Karpas-422 (cell line): ENCODE results near the gene CCDC120. TPM values are rescaled to one million over a fixed set of nuclear protein-coding genes. Genes with fewer than 3 reads are reported as not detected.

Experiments
- DNase-seq: peaks from one replicate; pipeline ENCODE4 v3.0.0-alpha.2; 2015
- H2AFZ ChIP-seq: fragments of 200-600 bp; sonication (generic); 2 replicates; pipeline ENCODE4 v1.6.1; 2014; ENCODE audit warnings: antibody characterized with exemption, low read length, mixed read lengths
- H3K27ac ChIP-seq: fragments of 200-600 bp; sonication (generic); 2 replicates; pipeline ENCODE4 v1.5.1; 2014; ENCODE audit warnings: mild to moderate bottlenecking, low read length, moderate library complexity
- H3K27me3 ChIP-seq: fragments of 200-600 bp; sonication (generic); 2 replicates; pipeline ENCODE4 v1.6.1; 2014; ENCODE audit warnings: low read length, mixed read lengths
- H3K36me3 ChIP-seq: fragments of 200-600 bp; sonication (generic); 2 replicates; pipeline ENCODE4 v1.6.1; 2014; ENCODE audit warnings: low read length, mixed read lengths; ENCODE audit not compliant: insufficient read depth
- H3K4me1 ChIP-seq: fragments of 200-600 bp; sonication (generic); 2 replicates; pipeline ENCODE4 v1.6.1; 2014; ENCODE audit warnings: mild to moderate bottlenecking, low read length, mixed read lengths
- H3K4me2 ChIP-seq: fragments of 200-600 bp; sonication (generic); 2 replicates; pipeline ENCODE4 v1.6.1; 2014; ENCODE audit warnings: low read length, low read depth, mild to moderate bottlenecking; ENCODE audit not compliant: poor library complexity, severe bottlenecking
- H3K4me3 ChIP-seq: fragments of 200-600 bp; sonication (generic); 2 replicates; pipeline ENCODE4 v1.5.1; 2014; ENCODE audit warnings: mild to moderate bottlenecking, antibody characterized with exemption, low read length, mixed read lengths
- H3K79me2 ChIP-seq: fragments of 200-600 bp; sonication (generic); 2 replicates; pipeline ENCODE4 v1.6.1; 2014; ENCODE audit warnings: mild to moderate bottlenecking, low read length, mixed read lengths
- H3K9ac ChIP-seq: fragments of 200-600 bp; sonication (generic); 2 replicates; pipeline ENCODE4 v1.6.0; 2014; ENCODE audit warnings: low read length
- H3K9me2 ChIP-seq: fragments of 200-600 bp; sonication (generic), shearing (Covaris generic); replicated peaks from 2 replicates; pipeline ENCODE4 v1.6.0; 2014; ENCODE audit warnings: mild to moderate bottlenecking, low read length, moderate library complexity; ENCODE audit not compliant: insufficient read depth
- H3K9me3 ChIP-seq: fragments of 300-700, 200-600 bp; sonication (generic); 2 replicates; pipeline ENCODE4 v1.6.1; 2014; ENCODE audit warnings: low read length, mixed read lengths
- H4K20me1 ChIP-seq: fragments of 200-600 bp; sonication (generic); 2 replicates; pipeline ENCODE4 v1.6.1; 2014; ENCODE audit warnings: mild to moderate bottlenecking, antibody characterized with exemption, low read length, low read depth; ENCODE audit not compliant: insufficient read depth
- total RNA-seq: library from RNA; depleted of rRNA; stranded (reverse); fragments of >200 nt; shearing (Covaris generic); gene quantifications from 2 replicates; pipeline ENCODE4 v1.2.3, GENCODE V29; 2014; ENCODE audit warnings: low replicate concordance

CCDC120 gene
- total RNA-seq, 1 experiment from 2014 or later = not detected

DNA sequence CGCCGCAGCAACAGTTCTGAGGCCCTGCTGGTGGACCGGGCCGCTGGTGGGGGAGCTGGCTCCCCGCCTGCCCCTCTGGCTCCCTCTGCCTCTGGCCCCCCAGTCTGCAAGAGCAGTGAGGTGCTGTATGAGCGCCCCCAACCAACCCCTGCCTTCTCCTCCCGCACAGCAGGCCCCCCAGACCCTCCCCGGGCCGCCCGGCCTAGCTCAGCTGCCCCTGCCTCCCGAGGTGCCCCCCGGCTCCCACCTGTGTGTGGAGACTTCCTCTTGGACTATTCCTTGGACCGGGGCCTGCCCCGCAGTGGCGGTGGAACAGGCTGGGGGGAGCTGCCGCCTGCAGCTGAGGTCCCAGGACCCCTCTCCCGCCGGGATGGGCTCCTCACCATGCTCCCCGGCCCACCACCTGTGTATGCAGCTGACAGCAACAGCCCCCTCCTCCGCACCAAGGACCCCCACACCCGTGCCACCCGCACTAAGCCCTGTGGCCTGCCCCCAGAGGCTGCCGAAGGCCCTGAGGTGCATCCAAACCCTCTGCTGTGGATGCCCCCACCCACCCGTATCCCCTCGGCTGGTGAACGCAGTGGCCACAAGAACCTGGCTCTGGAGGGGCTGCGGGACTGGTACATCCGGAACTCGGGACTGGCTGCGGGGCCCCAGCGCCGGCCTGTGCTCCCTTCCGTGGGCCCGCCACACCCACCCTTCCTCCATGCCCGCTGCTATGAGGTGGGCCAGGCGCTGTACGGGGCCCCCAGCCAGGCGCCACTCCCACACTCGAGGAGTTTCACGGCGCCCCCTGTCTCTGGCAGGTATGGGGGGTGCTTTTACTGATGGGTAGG lies 8.7 kb downstream of the CCDC120 start:
- H2AFZ ChIP-seq = no peak overlapping the region

DNA sequence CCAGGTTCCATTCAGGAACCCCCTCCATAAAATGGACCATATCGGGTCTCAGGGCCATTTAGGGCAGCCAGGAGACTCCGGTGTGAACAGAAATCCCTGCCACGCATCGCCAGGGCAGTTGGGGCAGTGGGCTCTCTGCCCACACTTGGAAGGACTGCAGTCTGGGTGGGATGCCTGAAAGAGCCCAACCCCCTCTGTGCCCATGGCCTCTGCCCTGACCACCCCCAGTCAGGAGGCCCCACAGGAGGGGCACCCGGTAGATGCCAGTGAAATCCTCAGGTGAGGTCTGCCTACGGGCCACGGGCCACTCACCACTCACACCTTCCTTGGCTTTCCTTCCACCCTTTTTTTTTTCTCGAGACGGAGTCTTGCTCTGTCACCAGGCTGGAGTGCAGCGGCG lies 10.2 kb downstream of the CCDC120 start:
- Histone ChIP-seq H3K9me3 (no peaks in the 10 kb centered on the region), H3K4me1 (no peaks in the 10 kb centered on the region), H3K4me3 (no peak overlapping the region), H3K79me2 (no peaks in the 10 kb centered on the region), H3K27ac (no peak overlapping the region), H3K4me2 (no peak overlapping the region), H4K20me1 (no peaks in the 10 kb centered on the region), H2AFZ (no peak overlapping the region), H3K9ac (no peak overlapping the region), H3K27me3 (no peaks in the 10 kb centered on the region), H3K9me2 (no peaks in the 10 kb centered on the region), H3K36me3 (no peaks in the 10 kb centered on the region)
- no peak for DNase-seq

More for the DNA sequence above, 8.7 kb downstream of the CCDC120 start:
- Histone ChIP-seq H3K27ac (no peak overlapping the region), H3K4me1 (no peaks in the 10 kb centered on the region), H3K9ac (no peak overlapping the region), H3K36me3 (no peaks in the 10 kb centered on the region), H4K20me1 (no peaks in the 10 kb centered on the region), H3K4me3 (no peak overlapping the region), H3K79me2 (no peaks in the 10 kb centered on the region), H3K4me2 (no peak overlapping the region), H3K27me3 (no peaks in the 10 kb centered on the region), H3K9me3 (no peaks in the 10 kb centered on the region), H3K9me2 (no peaks in the 10 kb centered on the region)
- DNase-seq = no peak

DNA sequence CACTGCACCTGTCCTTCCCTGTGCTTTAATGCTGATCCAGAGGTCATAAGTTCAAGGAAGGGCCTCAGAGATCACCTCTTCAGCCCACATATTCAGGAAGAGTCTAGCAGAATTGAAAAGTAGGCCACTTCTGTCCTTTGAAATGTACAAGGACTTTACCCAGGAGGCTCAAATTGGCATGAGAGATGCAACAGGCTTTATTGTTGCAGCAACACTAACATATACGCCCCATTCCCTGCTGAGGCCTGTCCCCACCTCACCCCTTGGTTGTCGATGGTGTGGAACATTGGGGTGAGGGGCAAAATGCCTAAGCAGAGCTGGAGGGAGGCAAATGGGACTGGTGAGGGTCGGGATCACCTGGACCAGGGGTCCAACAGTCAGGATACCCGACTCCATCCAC lies 12.2 kb downstream of the CCDC120 start:
- H3K4me3 ChIP-seq = no peak overlapping the region
- H3K9me3 ChIP-seq = no peaks in the 10 kb centered on the region
- no peaks in the 10 kb centered on the region for H3K9me2 ChIP-seq
- no peaks in the 10 kb centered on the region for H3K79me2 ChIP-seq
- no peak overlapping the region for H3K9ac ChIP-seq
- H3K4me2 ChIP-seq = no peak overlapping the region
- DNase-seq = no peak
- no peaks in the 10 kb centered on the region for H4K20me1 ChIP-seq
- H2AFZ ChIP-seq = no peak overlapping the region
- no peaks in the 10 kb centered on the region for H3K27me3 ChIP-seq
- no peaks in the 10 kb centered on the region for H3K36me3 ChIP-seq
- H3K27ac ChIP-seq = no peak overlapping the region
- H3K4me1 ChIP-seq = no peaks in the 10 kb centered on the region

DNA sequence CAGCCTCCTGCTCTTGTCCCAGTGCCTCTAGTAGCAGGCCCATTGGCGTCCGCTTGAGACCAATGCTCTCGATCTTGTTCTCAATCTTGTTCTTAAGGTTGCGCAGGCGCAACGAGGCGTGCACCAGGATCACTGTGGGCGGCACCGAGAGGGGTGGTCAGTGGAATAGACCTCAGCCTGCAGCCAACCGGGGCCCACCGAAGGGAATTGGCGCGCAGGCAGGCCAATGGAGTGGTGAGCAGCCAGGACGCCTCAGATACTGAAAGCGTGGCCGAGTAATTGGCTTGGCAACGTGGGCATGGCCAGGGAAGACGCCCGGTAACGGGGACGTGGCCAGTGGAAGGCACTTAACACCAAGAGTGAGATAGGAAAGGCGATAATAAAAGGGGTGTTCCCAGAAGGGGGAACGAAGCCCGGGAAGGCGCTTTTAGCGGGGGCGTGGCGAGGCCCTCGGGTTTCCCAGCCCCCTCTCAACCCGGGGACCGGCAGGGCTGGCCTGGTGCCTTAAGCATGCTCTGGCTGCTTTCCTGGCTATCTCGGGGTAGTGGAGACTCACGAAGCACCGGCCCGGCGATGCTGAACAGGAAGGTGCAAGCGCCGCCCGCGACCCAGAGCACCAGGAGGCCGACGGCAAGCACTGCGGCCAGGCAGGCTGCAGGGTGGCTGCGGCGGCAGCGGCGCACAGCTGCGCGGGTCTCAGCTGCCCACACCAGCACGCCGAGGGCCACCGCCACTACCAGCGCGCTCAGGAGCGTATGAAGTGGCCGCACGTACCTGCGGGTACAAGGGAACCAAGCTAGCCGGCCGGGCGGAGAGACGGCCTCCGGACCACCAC lies 13.3 kb downstream of the CCDC120 start:
- Histone ChIP-seq H3K27ac (no peak overlapping the region), H3K36me3 (no peaks in the 10 kb centered on the region), H3K4me3 (no peak overlapping the region), H2AFZ (no peak overlapping the region), H3K4me2 (no peak overlapping the region), H4K20me1 (no peaks in the 10 kb centered on the region), H3K79me2 (no peaks in the 10 kb centered on the region), H3K9me3 (no peaks in the 10 kb centered on the region), H3K9me2 (no peaks in the 10 kb centered on the region), H3K9ac (no peak overlapping the region), H3K4me1 (no peaks in the 10 kb centered on the region), H3K27me3 (no peaks in the 10 kb centered on the region)
- DNase-seq = no peak

DNA sequence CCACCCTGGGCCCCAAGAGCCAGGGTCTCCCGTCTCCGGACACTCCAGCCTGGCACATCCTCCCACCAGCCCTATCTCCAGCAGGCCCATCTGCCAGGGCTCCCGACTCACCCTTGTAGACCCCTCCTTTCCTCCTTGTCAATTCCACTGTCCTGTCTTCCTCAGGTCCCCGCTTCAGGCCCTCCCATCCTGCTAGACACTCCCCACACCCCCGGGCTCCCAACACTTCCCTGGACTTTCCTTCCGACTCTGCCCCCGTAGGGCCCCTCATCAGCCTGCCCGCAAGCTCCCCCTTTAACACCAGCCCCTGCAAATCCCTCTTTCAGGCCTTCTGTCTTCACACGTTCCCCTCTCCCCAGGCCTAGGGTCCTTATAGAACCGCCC lies 13.9 kb downstream of the CCDC120 start:
- Histone ChIP-seq H3K9ac (no peak overlapping the region), H3K36me3 (no peaks in the 10 kb centered on the region), H3K4me1 (no peaks in the 10 kb centered on the region), H3K79me2 (no peaks in the 10 kb centered on the region), H3K9me2 (no peaks in the 10 kb centered on the region), H3K9me3 (no peaks in the 10 kb centered on the region), H3K27me3 (no peaks in the 10 kb centered on the region), H3K27ac (no peak overlapping the region), H4K20me1 (no peaks in the 10 kb centered on the region), H3K4me2 (no peak overlapping the region), H2AFZ (no peak overlapping the region), H3K4me3 (no peak overlapping the region)
- no peak for DNase-seq

DNA sequence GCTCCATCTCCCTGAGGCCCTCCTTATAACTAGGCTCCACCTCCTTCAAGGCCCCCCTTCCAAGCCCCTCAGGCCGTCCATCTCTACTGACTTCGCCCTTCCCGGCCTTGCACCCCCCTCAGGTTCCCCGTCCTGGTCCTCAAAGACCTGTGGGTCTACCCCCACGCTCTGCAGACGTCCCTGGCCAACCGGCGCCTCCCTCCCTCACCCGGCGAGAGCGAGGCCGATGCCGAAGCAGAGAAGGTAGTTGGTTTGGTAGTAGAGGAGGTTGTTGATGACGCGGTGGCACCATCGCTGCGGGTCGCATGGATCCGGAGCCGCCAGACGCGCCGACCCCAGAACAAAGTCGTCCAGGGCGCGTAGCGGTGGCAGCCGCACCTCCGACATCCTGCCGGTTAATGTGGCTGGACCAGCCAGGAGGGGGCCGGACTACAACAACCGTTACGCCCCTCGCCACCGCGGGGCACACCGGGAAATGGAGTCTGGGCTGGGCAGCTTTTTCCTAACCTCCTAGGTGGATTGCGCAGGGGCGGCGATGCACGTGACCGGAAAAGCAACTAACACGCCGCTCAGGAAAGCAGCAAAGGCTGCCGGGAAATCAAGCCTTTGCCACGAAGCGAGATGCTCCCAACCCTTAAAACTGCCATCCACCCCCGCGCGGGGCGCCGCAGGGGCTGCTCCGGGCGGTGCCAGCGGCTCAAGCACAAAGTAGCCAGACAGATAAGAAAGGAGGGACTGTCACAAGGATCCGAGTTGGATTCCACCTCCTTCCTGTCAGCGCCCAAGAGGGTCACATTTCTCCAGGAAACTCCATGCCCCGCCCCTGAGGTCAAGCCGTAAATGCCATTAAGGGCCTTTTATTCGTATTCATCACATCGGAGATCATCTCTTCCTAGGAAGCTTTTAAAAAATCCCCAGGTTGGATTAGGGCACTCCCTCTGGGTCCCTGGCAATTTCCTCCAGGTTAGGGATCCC lies 15.1 kb downstream of the CCDC120 start, which contains the start of gene PRAF2:
PRAF2 (minus strand) TSS at position 402 of the 975 bp plus-strand sequence; CDS start at position 387, 15 bp downstream.
- Histone ChIP-seq H3K79me2 (no peaks in the 10 kb centered on the region), H3K4me2 (no peak within 1 kb of the TSS), H3K4me1 (peaks cover 3% of the 10 kb centered on the region), H3K9me2 (no peaks in the 10 kb centered on the region), H3K9me3 (no peaks in the 10 kb centered on the region), H4K20me1 (no peaks in the 10 kb centered on the region), H3K36me3 (no peaks in the 10 kb centered on the region), H3K27me3 (no peaks in the 10 kb centered on the region), H3K27ac (no peak within 1 kb of the TSS), H2AFZ (no peak within 1 kb of the TSS), H3K9ac (no peak within 1 kb of the TSS), H3K4me3 (no peak within 1 kb of the TSS)
- no peak for DNase-seq

DNA sequence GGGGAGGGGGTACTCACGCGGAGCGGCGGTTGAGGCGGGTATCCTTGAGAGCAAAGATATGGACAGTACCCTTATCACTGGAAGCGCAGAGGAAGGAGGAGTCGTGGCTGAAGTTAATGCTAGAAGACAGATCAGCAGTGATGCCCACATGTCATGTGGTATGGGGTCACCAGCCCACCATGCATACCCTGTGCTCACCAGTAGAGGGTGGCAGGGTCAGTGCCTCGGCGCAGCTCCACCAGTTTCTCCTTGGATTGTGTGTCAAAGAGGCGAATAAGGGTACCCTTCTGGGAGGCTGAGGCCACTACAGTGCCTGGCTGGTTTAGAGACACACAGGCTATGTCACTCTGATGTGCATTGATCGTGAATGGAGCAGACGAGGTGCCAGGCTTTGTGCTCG lies 16.5 kb downstream of the CCDC120 start:
- no peak overlapping the region for H2AFZ ChIP-seq
- H3K79me2 ChIP-seq = peaks cover 4% of the 10 kb centered on the region; the same call in 1 of the 2 replicates
- no peak overlapping the region for H3K4me3 ChIP-seq
- no peak overlapping the region for H3K4me2 ChIP-seq
- DNase-seq = no peak
- H3K27ac ChIP-seq = no peak overlapping the region
- no peak overlapping the region for H3K9ac ChIP-seq
- peaks cover 7% of the 10 kb centered on the region for H3K4me1 ChIP-seq
- no peaks in the 10 kb centered on the region for H3K27me3 ChIP-seq
- no peaks in the 10 kb centered on the region for H3K36me3 ChIP-seq
- no peaks in the 10 kb centered on the region for H4K20me1 ChIP-seq
- no peaks in the 10 kb centered on the region for H3K9me2 ChIP-seq
- H3K9me3 ChIP-seq = no peaks in the 10 kb centered on the region
